Upper lobe of left lung (tissue), 6 donors: Measurements from ENCODE around the gene EPN1. TPM values are rescaled to one million over a fixed set of nuclear protein-coding genes. Genes with fewer than 3 reads are reported as not detected.

Source experiments
- ATAC-seq, 2 donors: fragments of 200-7000 bp; cut with Tn5 transposase; one replicate each; pipeline ENCODE4 v1.9.1; 2022; ENCODE audit warnings: mild to moderate bottlenecking in 2 of 2, moderate library complexity in 2 of 2; ENCODE audit not compliant: low FRiP score in 2 of 2
- DNase-seq, 2 donors: peaks; one replicate each; pipeline ENCODE4 v3.0.0-alpha.2; 2019 to 2020
- H3K27ac ChIP-seq, 4 donors: fragments of 200-600 bp; sonication (generic); one replicate each; pipeline ENCODE4 v1.5.1; 2016 to 2019
- H3K27me3 ChIP-seq, 4 donors: fragments of 200-600 bp; sonication (generic); one replicate each; pipeline ENCODE4 v1.5.1; 2017 to 2019
- H3K36me3 ChIP-seq, 4 donors: fragments of 200-600 bp; sonication (generic); one replicate each; pipeline ENCODE4 v1.5.1; 2016 to 2019
- H3K4me1 ChIP-seq, 4 donors: fragments of 200-600 bp; sonication (generic); one replicate each; pipeline ENCODE4 v1.5.1; 2018 to 2019
- H3K4me3 ChIP-seq, 4 donors: fragments of 200-600 bp; sonication (generic); one replicate each; pipeline ENCODE4 v1.5.1; 2017 to 2019; ENCODE audit warnings: mild to moderate bottlenecking in 2 of 4, moderate library complexity in 1 of 4
- H3K9me3 ChIP-seq, 4 donors: fragments of 200-600 bp; sonication (generic); one replicate each; pipeline ENCODE4 v1.5.1; 2018 to 2019
- EP300 ChIP-seq, 4 donors: sonication (generic); formaldehyde crosslinking; IDR thresholded peaks; one replicate each; pipeline ENCODE4 v1.5.1; 2017; ENCODE audit warnings: antibody characterized with exemption in 4 of 4, control low read depth in 2 of 4
- POLR2A ChIP-seq, 4 donors: fragments of 450-650 bp; IDR thresholded peaks; one replicate each; pipeline ENCODE4 v1.5.1; 2016 to 2017; ENCODE audit warnings: antibody characterized with exemption in 4 of 4, mild to moderate bottlenecking in 2 of 4
- POLR2AphosphoS5 ChIP-seq, 2 donors: sonication (generic); formaldehyde crosslinking; IDR thresholded peaks; one replicate each; pipeline ENCODE4 v1.5.1; 2017; ENCODE audit warnings: antibody characterized with exemption in 2 of 2
- WGBS, 2 donors: methylation state at CpG; one replicate each; pipeline ENCODE4 v1.1.5; 2017 to 2018; 5-methylcytosine and 5-hydroxymethylcytosine counted together
- total RNA-seq, 6 donors: library from RNA; depleted of rRNA in 4 of 6; stranded (reverse); fragments of >200 nt in 4 of 6; gene quantifications; one replicate each; pipeline versions ENCODE4 v1.1.0 to v1.2.1, GENCODE V29; 2016 to 2021
- TF ChIP-seq, protein P1 (sequence below), 6 experiments: fragments of 450-650 bp in 4 of 6; fragments of 200-600 bp in 2 of 6; sonication (generic) in 2 of 6; IDR thresholded peaks; one replicate each; pipeline ENCODE4 v1.5.1; 2016 to 2019; ENCODE audit warnings: antibody characterized with exemption in 6 of 6
- donor health status: DM: no; HTN: no; CAD: no; lungs with moderate emphysema.
- donor health status: DM: no; HTN: yes; CAD: no; lungs with severe emphysema.

Gene EPN1
- total RNA-seq, 6 donors from 2014 or later = 59.7 to 357 (median 126) TPM

DNA sequence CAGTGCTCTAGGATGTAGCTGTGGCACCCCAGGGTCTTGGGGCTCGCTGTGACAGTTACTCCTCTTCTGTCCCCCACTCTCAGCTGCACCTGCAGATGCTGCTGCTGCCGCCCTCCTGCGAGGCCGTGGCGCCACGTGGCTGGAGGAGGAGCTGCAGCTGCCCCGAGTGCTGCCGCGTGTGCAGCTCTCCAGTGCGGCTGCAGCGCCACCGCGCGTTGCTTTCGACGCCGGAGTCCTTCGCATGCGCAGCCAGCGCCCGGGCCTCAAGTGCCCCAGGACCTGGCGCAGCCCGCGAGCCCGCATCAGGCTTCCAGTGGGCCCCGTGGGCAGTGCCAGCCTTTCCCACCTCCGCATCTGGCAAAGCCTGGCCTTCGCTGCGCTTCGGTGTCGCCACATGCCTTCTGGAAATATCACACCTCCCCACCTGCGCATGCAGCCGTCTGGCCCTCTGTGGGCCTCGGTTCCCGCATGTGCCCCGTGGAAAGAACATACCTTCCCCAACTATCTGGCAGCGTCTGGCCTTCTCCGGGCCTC, 34.9 kb upstream of the EPN1 start:
- ATAC-seq (peak; percentile 38 to 54), DNase-seq (peak; percentile 78 to 95)
- no peaks in the 10 kb centered on the region for H3K9me3 ChIP-seq
- H3K36me3 ChIP-seq = peaks cover 3 to 10% (median 8%) of the 10 kb centered on the region in 4 donors
- peaks cover 66 to 95% (median 73%) of the 10 kb centered on the region in 4 donors for H3K4me1 ChIP-seq
- H3K27me3 ChIP-seq = no peaks in the 10 kb centered on the region
- no peak for TF ChIP-seq EP300 (IDR thresholded peaks at IDR 0.05)
- TF ChIP-seq POLR2A (IDR thresholded peaks at IDR 0.05) = peak in 1 of 4 donors; percentile 52
- TF ChIP-seq, protein P1, sequence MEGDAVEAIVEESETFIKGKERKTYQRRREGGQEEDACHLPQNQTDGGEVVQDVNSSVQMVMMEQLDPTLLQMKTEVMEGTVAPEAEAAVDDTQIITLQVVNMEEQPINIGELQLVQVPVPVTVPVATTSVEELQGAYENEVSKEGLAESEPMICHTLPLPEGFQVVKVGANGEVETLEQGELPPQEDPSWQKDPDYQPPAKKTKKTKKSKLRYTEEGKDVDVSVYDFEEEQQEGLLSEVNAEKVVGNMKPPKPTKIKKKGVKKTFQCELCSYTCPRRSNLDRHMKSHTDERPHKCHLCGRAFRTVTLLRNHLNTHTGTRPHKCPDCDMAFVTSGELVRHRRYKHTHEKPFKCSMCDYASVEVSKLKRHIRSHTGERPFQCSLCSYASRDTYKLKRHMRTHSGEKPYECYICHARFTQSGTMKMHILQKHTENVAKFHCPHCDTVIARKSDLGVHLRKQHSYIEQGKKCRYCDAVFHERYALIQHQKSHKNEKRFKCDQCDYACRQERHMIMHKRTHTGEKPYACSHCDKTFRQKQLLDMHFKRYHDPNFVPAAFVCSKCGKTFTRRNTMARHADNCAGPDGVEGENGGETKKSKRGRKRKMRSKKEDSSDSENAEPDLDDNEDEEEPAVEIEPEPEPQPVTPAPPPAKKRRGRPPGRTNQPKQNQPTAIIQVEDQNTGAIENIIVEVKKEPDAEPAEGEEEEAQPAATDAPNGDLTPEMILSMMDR (IDR thresholded peaks at IDR 0.05) = peak; percentile 46 to 81 (median 66)
- TF ChIP-seq POLR2AphosphoS5 (IDR thresholded peaks at IDR 0.05) = peak in 1 of 2 donors; percentile 23
- peak overlapping the region; percentile 74 to 96 (median 86) for H3K4me3 ChIP-seq
- 27% methylated on average over 13 to 27 of the region's 38 CpGs for WGBS, 2 donors
- peak overlapping the region; percentile 88 to 94 (median 92) for H3K27ac ChIP-seq

DNA sequence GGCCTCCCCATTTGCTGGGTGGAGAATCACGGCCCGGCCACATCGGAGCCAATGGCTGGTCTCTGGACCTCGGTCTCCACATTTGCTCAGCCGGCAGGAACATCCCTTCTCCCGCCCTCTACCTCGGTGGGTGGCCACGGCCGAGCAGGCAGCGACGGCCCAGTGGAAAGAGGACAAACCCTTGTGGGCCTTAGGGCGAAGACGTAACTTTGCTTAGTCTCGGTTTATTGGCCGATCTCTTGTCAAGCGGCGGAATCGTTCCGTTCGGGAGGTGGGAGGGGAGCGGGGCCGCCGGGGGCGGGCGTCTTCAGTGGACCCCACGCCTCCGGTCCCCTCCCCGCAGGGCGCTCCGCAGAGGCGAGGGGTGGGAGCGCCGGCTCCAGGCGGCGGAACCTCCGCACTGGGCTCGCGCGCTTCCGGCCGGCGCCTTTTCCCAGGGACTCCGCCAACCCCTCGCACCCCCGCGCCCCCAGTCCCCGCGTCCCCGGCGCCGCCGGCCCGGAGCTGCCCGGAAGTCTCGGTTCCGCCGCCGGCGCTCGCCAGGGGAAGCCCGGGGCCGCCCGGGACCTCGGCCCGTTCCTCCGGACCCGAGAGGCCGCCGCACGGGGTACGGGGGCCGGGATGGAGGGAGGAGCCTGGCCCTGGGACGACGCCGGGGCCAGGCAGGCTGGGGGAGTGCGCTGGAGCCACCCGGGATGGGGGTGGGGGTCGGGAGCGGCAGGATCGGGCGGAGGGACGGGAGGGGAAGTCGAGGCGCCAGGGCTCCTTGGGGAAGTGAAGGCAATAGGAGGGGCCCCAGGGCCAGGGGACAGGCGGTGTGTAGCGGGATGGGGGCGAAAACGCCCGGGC, 34.2 kb upstream of the EPN1 start, which contains the start of gene ZNF580:
TSS of gene ZNF580 (plus strand) at position 426 of the 849 bp plus-strand sequence. CDS start 1,507 bp downstream, outside the sequence.
- TF ChIP-seq POLR2A (IDR thresholded peaks at IDR 0.05) (peak in 2 of 4 donors; percentile 0 to 36), EP300 (IDR thresholded peaks at IDR 0.05) (no peak)
- ATAC-seq (peak; percentile 54 to 86), DNase-seq (peak; percentile 53 to 95)
- H3K27ac ChIP-seq = peak within 1 kb of the TSS; percentile 88 to 94 (median 92)
- peaks cover 5 to 13% (median 12%) of the 10 kb centered on the region in 4 donors for H3K36me3 ChIP-seq
- no peaks in the 10 kb centered on the region for H3K27me3 ChIP-seq
- peaks cover 64 to 91% (median 69%) of the 10 kb centered on the region in 4 donors for H3K4me1 ChIP-seq
- 2% methylated on average over 5 to 43 of the region's 89 CpGs for WGBS, 2 donors
- peak within 1 kb of the TSS; percentile 74 to 96 (median 86) for H3K4me3 ChIP-seq
- H3K9me3 ChIP-seq = no peaks in the 10 kb centered on the region

DNA sequence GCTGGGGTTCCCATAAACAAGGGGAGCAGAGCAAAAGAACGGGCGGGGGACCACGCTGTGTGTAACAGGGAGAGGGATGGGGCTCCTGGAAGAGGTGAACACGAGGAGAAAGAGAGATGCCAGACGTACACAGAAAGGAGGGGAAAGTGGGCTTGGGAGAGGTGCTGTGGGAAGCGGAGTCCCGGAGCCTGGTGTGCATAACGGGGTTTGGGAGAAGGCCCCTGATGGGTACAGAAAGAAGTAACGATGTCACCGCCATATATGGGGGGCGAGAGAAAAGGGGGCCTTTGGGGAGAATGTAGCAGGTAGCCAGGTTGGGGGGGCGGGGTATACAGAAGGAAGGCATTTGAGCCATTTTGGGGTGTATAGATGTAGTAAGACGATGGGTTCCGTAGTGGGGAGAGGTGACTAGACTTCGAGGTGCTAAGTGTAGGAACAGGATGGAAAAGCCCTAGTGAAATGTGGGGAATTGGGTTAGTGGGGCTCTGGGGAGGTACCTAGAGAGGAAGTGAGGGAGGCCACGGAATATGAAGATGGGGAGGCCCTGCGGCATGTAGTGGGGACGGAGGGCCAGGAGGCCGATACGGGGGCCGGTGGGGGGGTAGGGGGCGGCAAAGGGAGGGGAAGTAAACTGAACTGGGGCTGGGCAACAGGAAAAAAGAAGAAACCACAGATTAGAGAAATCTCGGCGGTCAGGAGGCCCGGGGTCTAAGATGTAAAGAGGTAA, 33.4 kb upstream of the EPN1 start:
- Histone ChIP-seq H3K36me3 (peaks cover 5 to 13% (median 12%) of the 10 kb centered on the region in 4 donors), H3K27ac (peak overlapping the region; percentile 88 to 94 (median 92)), H3K4me3 (peak overlapping the region; percentile 74 to 96 (median 86)), H3K4me1 (peaks cover 56 to 84% (median 62%) of the 10 kb centered on the region in 4 donors), H3K9me3 (no peaks in the 10 kb centered on the region), H3K27me3 (no peaks in the 10 kb centered on the region)
- 1% methylated on average over 24 to 25 of the region's 25 CpGs for WGBS, 2 donors
- DNase-seq = no peak
- no peak for ATAC-seq
- TF ChIP-seq, protein P1 (IDR thresholded peaks at IDR 0.05) = no peak
- TF ChIP-seq POLR2AphosphoS5 (IDR thresholded peaks at IDR 0.05) (no peak), POLR2A (IDR thresholded peaks at IDR 0.05) (no peak), EP300 (IDR thresholded peaks at IDR 0.05) (no peak)

DNA sequence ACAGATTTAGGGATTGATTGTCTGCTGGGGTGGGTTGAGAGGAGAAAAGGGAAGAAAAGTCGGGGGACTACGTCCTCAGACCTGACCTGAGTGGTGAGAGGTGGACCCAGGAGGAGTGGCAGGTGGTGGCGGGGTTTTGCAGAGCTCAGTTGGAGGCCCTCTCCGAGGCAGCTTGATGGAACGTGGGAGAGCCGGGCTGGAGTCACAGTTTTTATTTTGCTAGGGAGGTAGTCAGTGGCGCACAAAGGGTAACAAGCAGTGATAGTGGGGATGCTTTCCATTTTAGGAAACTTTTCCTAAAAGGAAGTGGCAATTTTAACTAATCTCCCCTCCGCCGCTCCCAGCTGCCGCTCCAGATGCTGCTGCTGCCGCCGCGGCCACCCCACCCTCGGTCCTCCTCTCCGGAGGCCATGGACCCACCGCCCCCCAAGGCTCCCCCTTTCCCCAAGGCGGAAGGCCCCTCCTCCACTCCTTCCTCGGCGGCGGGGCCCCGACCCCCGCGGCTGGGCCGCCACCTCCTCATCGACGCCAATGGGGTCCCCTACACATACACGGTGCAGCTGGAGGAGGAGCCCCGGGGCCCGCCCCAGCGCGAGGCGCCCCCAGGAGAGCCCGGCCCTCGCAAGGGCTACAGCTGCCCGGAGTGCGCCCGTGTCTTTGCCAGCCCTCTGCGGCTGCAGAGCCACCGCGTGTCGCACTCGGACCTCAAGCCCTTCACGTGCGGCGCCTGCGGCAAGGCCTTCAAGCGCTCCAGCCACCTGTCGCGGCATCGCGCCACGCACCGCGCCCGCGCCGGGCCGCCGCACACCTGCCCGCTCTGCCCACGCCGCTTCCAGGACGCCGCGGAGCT, 32.6 kb upstream of the EPN1 start:
- 0 to 1% methylated on average over 11 to 35 of the region's 65 CpGs for WGBS, 2 donors
- TF ChIP-seq, protein P1 (IDR thresholded peaks at IDR 0.05) = no peak
- peak in 2 of 4 donors; percentile 13 to 39 for TF ChIP-seq POLR2A (IDR thresholded peaks at IDR 0.05)
- H3K36me3 ChIP-seq = peaks cover 5 to 13% (median 12%) of the 10 kb centered on the region in 4 donors
- peak overlapping the region; percentile 74 to 96 (median 86) for H3K4me3 ChIP-seq
- H3K4me1 ChIP-seq = peaks cover 52 to 81% (median 62%) of the 10 kb centered on the region in 4 donors
- no peaks in the 10 kb centered on the region for H3K27me3 ChIP-seq
- no peak for ATAC-seq
- peak in 1 of 2 donors; percentile 89 for DNase-seq
- H3K27ac ChIP-seq = peak overlapping the region; percentile 77 to 94 (median 91)
- H3K9me3 ChIP-seq = no peaks in the 10 kb centered on the region
